ENCODE results near the gene MEP1A.

- TF ChIP-seq POLR2A (IDR thresholded peaks at IDR 0.05), result no peak
- no peak for TF ChIP-seq CTCF (IDR thresholded peaks at IDR 0.05)
Measured at GRCh38 chr6:46816626-46817025, 23.4 kb downstream of the MEP1A start.

All from esophagus squamous epithelium (tissue), 4 donors.